ENCODE results near the gene PLIN1.

Gene PLIN1

DNA sequence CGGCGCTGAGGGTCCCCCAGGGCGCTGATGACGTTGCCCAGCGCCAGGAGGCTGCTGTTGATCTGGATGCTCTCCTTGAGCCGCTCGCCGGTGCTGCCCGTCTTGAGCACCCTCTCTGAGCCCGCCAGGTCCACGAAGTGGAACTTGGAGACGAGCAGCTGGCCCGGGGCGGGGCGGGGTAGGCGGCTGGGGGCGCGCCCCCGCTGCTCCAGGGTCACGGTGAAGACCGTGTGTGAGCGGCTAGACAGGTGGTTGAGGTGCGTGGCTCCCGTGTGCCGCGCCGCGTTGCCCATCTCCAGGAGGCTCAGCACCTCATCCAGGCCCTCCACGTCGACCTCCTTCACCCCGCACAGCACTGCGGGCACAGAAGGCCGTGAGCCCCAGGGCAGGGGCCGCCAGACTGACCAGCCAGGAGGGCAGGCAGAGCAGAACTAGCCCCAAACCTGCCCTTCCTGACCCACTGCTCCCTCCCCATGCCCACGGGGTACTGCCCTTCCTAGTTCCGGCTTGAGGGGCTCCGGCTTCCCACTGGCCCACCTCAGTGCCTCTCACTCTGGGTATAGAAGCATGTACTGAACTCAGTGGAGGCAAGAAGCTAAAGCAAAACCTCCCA lies 30.0 kb downstream of the PLIN1 start:
- Mint-ChIP-seq H3K9me3 (no peaks in the 10 kb centered on the region), H3K27ac (no peak overlapping the region), H3K4me1 (peaks cover 10% of the 10 kb centered on the region), H3K27me3 (peaks cover 52% of the 10 kb centered on the region), H3K36me3 (no peaks in the 10 kb centered on the region), H3K4me3 (no peak overlapping the region)
- no peak for ATAC-seq

DNA sequence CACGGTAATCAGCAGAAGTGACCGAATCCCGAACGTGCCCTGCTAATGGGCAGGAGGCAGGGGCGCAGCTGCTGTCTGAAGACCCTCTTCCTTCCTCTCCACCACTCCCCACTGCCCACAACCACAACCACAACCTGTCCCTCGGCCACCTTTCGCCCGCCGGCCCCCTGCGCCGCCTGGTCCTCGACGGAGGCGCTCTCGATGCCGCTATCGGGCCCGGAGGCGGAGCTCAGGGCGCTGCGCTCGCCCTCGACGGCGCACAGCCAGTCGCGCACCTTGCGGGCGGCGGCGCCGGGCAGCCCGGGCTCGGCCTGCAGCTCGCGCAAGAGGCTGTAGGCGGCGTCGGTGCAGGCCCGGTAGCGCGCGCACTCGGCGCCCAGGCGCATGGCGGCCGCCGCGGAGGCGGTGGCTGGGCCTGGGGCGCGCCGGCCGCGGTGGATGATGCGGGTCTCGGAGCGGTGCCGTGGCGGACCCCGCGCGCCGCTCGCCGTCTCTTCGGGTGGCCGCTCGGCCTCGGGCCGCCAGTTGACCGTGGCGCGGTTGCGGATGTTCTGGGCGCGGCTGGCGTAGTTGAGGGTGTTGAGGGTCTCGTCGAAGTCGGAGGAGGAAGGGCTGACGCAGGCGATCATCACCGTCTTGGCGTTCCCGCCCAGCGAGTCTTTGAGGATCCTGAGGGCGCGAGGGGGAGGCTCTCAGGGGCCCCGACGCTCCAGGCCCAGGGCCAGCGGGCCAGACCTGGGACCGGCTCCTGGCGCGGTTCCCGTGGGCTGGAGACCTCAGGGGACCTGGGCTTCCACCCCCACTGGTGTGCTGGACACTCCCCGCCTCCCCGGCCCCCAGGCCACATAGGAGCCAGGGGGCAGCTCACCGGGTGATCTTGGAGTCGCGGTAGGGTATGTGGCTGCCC lies 30.8 kb downstream of the PLIN1 start:
- no peak overlapping the region for H3K27ac Mint-ChIP-seq
- H3K27me3 Mint-ChIP-seq = peaks cover 45% of the 10 kb centered on the region
- no peak overlapping the region for H3K4me3 Mint-ChIP-seq
- H3K36me3 Mint-ChIP-seq = no peaks in the 10 kb centered on the region
- ATAC-seq = peak; percentile 39
- peaks cover 9% of the 10 kb centered on the region for H3K4me1 Mint-ChIP-seq
- H3K9me3 Mint-ChIP-seq = no peaks in the 10 kb centered on the region

DNA sequence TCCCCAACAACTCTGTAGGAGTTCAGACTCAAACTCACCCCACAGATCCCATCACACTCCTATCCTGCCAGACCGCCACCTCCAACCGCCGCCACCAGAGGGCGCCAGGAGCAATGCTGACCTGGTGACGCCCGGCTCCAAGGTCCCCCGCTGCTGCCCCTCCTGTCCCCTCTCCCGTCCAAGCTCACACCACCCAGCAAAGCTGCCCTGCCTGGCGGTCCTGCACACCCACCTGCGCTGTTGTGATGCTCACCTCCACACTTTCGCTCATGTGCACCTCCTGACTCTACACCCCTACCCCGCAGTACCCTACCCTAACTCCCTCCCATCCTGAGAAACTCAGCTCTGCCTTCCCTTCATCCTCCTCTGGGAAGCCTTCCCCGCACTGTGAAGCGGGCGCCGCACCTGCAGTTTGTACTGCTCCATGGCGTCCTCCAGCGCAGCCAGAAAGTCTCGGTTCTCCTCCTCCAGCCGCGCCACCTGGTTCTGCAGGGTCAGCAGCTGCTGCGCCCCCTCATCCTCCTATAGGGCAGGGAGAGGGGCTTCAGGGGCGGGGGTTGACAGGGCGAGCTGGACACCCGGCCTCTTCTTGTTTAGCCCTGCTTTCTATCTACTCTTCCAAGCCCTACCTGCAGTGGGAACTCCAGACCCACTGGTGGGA lies 31.8 kb downstream of the PLIN1 start:
- Mint-ChIP-seq H3K27me3 (peaks cover 34% of the 10 kb centered on the region), H3K4me1 (peaks cover 9% of the 10 kb centered on the region), H3K27ac (no peak overlapping the region), H3K4me3 (no peak overlapping the region), H3K36me3 (no peaks in the 10 kb centered on the region), H3K9me3 (no peaks in the 10 kb centered on the region)
- peak; percentile 56 for ATAC-seq

DNA sequence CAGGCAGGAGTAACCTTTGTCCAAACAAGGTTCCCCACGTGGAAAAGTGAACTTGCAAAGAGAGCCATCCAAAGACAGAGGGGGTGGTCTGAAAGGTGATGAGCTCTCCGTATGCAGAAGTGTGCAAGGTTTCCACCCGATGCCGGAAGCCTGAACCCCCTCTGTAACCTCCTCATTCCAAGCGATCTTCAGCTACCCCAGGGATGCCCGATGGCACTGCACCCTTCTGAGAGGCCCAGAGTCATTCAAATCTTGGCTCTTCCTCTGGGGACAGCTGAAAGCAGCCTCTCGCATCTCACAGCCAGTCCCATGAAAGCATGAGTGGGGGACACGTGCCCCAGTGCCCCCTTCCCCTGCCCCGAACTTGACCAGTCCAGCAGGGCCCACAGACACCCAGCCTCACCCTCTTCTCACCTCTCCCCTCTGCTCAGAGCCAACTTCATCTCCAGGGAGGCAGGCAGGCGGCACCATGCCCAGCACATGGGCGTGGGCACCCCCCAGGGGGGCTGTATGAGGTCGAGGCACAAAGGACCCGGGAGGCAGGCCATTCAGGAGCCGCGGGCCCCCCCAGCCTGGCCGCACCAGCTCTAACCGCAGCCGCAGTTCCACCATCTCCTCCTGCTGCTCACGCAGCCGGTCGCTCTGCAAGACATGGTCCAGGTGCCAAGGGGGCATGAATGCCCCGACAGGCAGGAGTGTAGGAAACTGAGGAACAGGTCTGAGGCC lies 32.6 kb downstream of the PLIN1 start:
- ATAC-seq = no peak
- H3K4me1 Mint-ChIP-seq = peaks cover 9% of the 10 kb centered on the region
- no peak overlapping the region for H3K4me3 Mint-ChIP-seq
- H3K27me3 Mint-ChIP-seq = peaks cover 27% of the 10 kb centered on the region
- H3K27ac Mint-ChIP-seq = no peak overlapping the region
- no peaks in the 10 kb centered on the region for H3K36me3 Mint-ChIP-seq
- H3K9me3 Mint-ChIP-seq = no peaks in the 10 kb centered on the region

DNA sequence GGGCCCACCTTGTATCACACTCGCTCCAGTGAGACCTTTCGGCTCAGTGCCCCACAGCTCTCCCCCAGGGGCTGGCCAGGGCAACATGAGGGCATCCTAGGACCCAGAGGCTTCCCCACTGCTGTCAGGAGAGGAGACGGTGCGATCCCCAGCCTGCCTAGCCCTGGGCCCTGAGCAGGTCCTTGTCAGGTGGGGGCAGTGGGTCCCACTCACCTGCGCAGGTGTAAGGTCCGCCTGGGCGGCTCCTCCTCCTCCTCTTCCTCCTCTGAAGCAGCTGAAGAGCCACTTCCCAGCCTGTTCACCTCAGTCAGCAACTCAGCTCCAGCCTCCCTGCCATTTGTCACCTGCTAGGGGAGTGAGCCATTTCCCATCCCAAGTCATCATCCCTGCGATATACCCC lies 33.5 kb downstream of the PLIN1 start:
- Mint-ChIP-seq H3K4me1 (peaks cover 15% of the 10 kb centered on the region), H3K36me3 (no peaks in the 10 kb centered on the region), H3K27me3 (peaks cover 23% of the 10 kb centered on the region), H3K4me3 (no peak overlapping the region), H3K27ac (no peak overlapping the region), H3K9me3 (no peaks in the 10 kb centered on the region)
- ATAC-seq = no peak

DNA sequence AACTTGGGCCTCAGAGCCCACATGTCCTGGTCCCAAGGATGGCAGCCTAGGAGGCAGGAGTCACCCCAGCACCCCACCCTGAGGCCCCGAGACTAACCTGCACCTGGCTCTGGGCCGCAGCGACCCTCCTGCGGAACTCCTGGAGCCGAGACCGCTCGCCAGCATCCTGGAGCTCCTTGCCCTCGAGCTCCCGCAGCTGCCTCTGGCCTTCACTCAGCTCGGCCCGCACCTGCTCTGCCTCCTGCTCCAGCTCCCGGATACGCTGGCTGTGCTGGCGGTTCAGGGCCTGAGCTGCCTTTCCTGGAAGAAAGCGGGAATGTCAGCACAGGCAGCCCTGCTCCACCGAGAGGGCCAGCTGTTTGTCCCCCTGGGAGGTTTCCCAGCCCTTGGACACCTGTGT lies 37.1 kb downstream of the PLIN1 start:
- peaks cover 9% of the 10 kb centered on the region for H3K4me1 Mint-ChIP-seq
- no peak for ATAC-seq
- H3K36me3 Mint-ChIP-seq = no peaks in the 10 kb centered on the region
- no peak overlapping the region for H3K27ac Mint-ChIP-seq
- no peaks in the 10 kb centered on the region for H3K9me3 Mint-ChIP-seq
- peaks cover 16% of the 10 kb centered on the region for H3K27me3 Mint-ChIP-seq
- H3K4me3 Mint-ChIP-seq = no peak overlapping the region

DNA sequence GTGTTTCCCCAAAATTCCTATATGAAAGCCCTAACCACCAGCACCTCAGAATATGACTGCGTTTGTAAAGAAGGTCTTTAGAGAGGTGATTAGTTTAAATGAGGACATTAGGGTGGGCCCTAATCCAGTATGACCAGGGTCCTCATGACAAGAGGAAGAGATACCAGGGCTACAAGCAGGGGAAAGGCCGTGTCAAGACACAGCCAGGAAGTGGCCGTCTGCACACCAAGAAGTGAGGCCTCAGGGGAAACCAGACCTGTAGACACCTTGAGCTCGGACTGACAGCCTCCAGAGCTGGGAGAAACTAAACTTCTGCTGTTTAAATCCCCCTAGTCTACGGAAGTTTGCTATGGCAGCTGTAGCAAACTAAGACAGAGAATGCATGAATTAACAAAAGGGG lies 38.1 kb downstream of the PLIN1 start:
- peaks cover 6% of the 10 kb centered on the region for H3K4me1 Mint-ChIP-seq

DNA sequence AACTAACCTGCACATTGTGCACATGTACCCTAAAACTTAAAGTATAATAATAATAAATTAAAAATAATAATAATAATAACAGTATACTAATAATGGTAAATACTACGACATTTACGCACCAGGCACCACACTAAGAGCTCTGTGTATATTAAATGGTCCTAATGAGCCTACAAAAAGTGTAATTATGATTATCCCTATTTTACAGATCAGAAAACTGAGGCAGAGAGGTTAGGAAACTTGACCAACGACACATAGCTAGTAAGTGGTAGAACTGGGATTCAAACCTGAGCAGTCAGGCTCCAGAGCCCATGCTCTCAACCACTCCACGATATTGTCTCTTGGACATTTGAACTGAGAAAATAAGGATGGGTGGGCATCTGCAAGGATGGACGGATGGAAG lies 38.9 kb downstream of the PLIN1 start:
- no peak overlapping the region for H3K4me3 Mint-ChIP-seq
- ATAC-seq = no peak
- H3K4me1 Mint-ChIP-seq = peaks cover 6% of the 10 kb centered on the region
- no peaks in the 10 kb centered on the region for H3K27me3 Mint-ChIP-seq
- H3K27ac Mint-ChIP-seq = no peak overlapping the region
- peaks cover 4% of the 10 kb centered on the region for H3K9me3 Mint-ChIP-seq
- no peaks in the 10 kb centered on the region for H3K36me3 Mint-ChIP-seq

More for the DNA sequence above, 38.1 kb downstream of the PLIN1 start:
- H3K36me3 Mint-ChIP-seq = no peaks in the 10 kb centered on the region
- H3K9me3 Mint-ChIP-seq = no peaks in the 10 kb centered on the region
- ATAC-seq = peak; percentile 72
- no peak overlapping the region for H3K4me3 Mint-ChIP-seq
- no peak overlapping the region for H3K27ac Mint-ChIP-seq
- peaks cover 5% of the 10 kb centered on the region for H3K27me3 Mint-ChIP-seq

DNA sequence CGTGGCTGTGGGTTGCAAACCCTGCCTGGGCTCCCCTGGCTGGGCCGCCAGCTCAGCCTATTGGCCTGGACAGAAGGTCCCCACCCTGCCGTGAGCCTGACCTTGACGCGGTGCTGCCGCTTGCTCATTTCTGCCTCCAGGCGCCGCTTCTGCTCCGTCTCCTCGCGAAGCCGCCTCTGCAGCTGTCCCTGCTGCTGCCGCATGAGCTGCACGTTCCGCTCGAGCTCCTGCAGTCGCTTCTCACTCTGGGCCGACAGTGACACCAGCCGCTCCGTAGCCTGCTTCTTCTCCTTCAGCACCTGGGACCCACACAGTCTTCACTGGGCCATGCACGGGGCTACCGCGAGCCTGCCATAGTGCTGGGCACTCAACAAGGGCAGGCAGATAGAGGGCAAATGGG lies 45.6 kb downstream of the PLIN1 start:
- Mint-ChIP-seq H3K9me3 (peaks cover 5% of the 10 kb centered on the region), H3K36me3 (peaks cover 6% of the 10 kb centered on the region), H3K27me3 (no peaks in the 10 kb centered on the region), H3K4me3 (no peak overlapping the region), H3K4me1 (peaks cover 5% of the 10 kb centered on the region), H3K27ac (no peak overlapping the region)
- no peak for ATAC-seq

DNA sequence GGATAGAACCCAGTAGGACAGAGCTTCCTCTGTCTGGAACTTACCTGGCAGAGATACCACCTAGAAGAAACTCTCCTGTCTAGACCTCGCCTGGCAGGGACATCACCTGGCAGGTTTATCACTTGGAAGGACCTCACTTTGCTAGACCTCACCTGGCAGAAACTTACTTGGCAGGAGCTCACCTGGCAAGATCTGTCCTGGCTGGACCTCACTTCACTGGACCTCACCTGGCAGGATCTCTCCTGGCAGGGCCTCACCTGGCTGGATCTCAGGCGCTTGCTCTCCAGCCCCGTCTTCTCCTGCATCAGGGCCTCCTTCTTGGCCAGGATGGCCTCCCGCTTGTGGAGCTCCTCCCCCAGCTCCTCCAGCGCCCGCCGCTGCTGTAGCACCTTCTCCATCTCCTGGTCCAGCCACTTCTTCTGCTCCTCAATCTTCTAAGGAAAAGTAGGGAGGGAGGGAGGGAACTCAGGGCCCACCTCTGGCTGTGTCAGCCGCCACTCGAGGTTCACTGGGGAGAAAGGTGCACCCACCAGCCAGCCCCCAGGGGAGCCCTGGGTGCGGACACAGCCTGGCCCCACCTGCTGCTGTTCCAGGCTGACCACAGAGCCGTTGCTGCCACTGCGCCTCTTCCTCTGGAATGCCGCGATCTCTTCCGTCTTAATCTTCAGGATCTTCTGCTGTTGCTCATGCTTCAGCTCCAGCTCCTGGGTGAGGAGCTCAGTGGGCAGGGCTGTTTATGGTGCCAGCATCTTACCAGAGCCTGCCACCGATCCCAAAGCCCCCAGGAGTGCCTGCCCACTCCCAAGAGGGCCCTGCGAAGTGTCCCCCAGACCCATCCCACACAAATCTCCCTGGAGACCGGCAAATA lies 46.4 kb downstream of the PLIN1 start:
- no peak for ATAC-seq

DNA sequence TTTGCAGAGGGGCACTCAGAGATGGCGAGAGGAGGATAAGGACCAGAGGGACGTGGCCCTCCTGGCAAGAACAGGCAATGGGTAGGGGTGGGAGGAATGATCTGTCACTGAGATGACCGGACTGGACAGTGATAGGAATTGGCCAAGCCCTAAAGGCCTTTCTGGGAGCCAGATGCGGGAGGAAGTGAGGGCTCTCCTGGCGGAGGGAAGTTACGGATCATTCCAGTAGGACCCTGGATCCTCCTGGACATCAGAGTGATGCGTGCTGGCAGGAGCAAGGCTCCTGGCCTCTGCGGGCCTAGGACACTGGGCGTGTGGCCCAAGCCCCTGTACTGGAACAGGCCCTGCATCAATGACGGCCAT lies 47.3 kb downstream of the PLIN1 start:
- Mint-ChIP-seq H3K36me3 (peaks cover 6% of the 10 kb centered on the region), H3K4me3 (no peak overlapping the region), H3K27ac (no peak overlapping the region), H3K4me1 (peaks cover 5% of the 10 kb centered on the region), H3K27me3 (no peaks in the 10 kb centered on the region), H3K9me3 (peaks cover 5% of the 10 kb centered on the region)
- ATAC-seq = no peak

More for the DNA sequence above, 46.4 kb downstream of the PLIN1 start:
- H3K27ac Mint-ChIP-seq = no peak overlapping the region
- H3K9me3 Mint-ChIP-seq = peaks cover 5% of the 10 kb centered on the region
- H3K27me3 Mint-ChIP-seq = no peaks in the 10 kb centered on the region
- no peak overlapping the region for H3K4me3 Mint-ChIP-seq
- H3K4me1 Mint-ChIP-seq = peaks cover 5% of the 10 kb centered on the region
- H3K36me3 Mint-ChIP-seq = peaks cover 6% of the 10 kb centered on the region

DNA sequence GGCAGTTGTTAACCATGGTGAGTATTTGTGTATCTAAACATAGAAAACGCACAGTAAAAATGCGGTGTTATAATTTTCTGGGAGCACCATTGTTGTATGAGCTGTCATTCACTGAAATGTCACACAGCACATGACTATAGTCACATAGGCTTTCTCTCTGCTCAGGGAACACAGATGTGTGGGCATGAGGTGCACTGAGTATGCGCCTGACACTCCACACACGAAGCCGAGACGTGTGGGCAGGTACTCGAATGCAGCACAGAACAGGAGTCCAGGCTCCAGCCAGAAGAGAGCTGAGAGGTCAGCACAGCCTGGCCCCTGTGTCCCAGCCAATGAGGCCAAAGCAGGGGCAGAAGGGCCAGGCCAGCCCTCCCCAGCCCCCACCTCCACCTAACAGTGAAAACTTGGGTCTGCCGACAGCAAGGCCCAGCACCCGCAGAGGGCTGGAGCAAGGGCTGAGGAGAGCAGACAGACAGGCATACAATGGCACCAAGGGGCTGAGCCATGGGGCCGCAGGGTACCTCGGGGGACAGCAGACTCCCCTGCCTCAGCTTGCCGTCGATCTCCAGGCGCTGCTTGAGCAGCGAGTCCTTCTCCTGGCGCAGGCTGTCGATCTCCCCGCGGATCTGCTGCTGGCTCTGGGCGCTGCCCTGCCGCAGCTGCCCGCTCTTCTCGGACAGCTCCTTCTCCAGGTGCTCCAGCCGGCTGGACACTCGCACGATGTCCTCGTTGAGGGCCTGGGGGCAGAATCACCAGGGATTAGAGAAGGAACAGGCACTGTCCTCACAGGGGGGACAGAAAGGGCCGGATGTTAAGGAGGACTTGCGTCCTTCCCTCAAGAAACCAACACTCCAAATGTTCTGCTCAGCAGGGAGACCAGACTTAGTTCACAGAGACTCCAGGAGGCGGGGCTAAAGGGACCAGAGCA lies 47.9 kb downstream of the PLIN1 start:
- Mint-ChIP-seq H3K4me1 (peaks cover 5% of the 10 kb centered on the region), H3K36me3 (peaks cover 6% of the 10 kb centered on the region), H3K27me3 (no peaks in the 10 kb centered on the region), H3K9me3 (peaks cover 5% of the 10 kb centered on the region), H3K27ac (no peak overlapping the region), H3K4me3 (no peak overlapping the region)
- no peak for ATAC-seq

DNA sequence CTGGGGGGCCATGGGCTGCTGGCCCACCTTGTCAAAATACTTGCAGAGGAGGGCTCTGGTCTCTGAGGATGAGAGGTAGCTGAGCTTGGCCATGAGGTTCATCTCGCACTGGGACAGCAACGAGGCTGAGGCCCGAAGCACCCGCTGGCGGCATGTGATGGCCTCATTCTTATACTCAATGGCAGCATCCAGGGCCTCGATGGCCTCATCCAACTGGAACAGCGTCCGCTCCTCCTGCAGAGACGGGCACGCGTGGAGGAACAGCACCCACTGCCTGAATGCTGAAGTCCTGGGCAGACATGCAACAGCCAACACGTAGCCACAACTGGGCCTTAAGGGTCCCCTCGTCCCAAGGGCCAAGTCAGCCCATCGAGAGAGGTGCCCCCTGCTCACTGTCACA lies 48.9 kb downstream of the PLIN1 start:
- Mint-ChIP-seq H3K36me3 (peaks cover 6% of the 10 kb centered on the region), H3K27me3 (no peaks in the 10 kb centered on the region), H3K27ac (no peak overlapping the region), H3K9me3 (peaks cover under 1% of the 10 kb centered on the region), H3K4me1 (peaks cover 5% of the 10 kb centered on the region), H3K4me3 (no peak overlapping the region)
- no peak for ATAC-seq

DNA sequence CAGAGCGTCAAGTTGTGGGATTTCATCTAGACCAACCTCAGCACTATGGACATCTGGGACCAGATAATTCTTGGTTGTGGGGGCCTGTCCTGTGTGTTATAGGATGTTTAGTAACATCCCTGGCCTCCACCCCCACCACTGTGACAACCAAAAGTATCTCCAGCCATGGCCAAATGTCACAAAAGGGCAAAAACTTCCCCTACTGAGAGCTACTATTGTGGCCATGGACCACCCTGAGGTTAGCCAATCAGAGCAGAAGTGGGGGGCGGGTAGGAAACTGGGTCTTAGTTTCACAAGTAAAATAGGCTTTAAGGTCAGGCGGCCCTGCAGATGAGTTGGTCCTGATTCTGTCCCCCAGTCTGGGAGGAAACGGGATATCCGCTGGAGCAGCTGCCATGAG lies 49.3 kb downstream of the PLIN1 start:
- H3K36me3 Mint-ChIP-seq = peaks cover 6% of the 10 kb centered on the region
- peaks cover 5% of the 10 kb centered on the region for H3K4me1 Mint-ChIP-seq
- no peak overlapping the region for H3K27ac Mint-ChIP-seq

More for the DNA sequence above, 49.3 kb downstream of the PLIN1 start:
- Mint-ChIP-seq H3K4me3 (no peak overlapping the region), H3K27me3 (no peaks in the 10 kb centered on the region), H3K9me3 (no peaks in the 10 kb centered on the region)
- ATAC-seq = no peak
